GM18861 (cell line): ENCODE data around the gene DAB2.

Source experiments
- ATAC-seq: cut with Tn5 transposase; IDR thresholded peaks from one replicate; pipeline ENCODE4 v1.9.1; 2021; ENCODE audit not compliant: unreplicated experiment

The DAB2 gene

GRCh38 chr5:39394946-39395345, 29.8 kb downstream of the DAB2 start:
- no peak for ATAC-seq

GRCh38 chr5:39390945-39391344, 33.8 kb downstream of the DAB2 start:
- ATAC-seq = no peak

GRCh38 chr5:39387293-39387692, 37.5 kb downstream of the DAB2 start:
- no peak for ATAC-seq

GRCh38 chr5:39384271-39384670, 40.5 kb downstream of the DAB2 start:
- ATAC-seq = no peak

GRCh38 chr5:39381376-39381775, 43.4 kb downstream of the DAB2 start:
- ATAC-seq = no peak

- ATAC-seq = no peak
Measured at GRCh38 chr5:39379693-39380092, 45.1 kb downstream of the DAB2 start.

GRCh38 chr5:39377613-39378012, 47.2 kb downstream of the DAB2 start:
- ATAC-seq = no peak

- no peak for ATAC-seq
Measured at GRCh38 chr5:39376293-39376714, 48.5 kb downstream of the DAB2 start.

GRCh38 chr5:39373791-39374190, 51.0 kb downstream of the DAB2 start:
- ATAC-seq = no peak

GRCh38 chr5:39371367-39371635, 53.5 kb downstream of the DAB2 start:
- no peak for ATAC-seq

- no peak for ATAC-seq
Measured at GRCh38 chr5:39370555-39371366, 54.0 kb downstream of the DAB2 start.

- ATAC-seq = no peak
Measured at GRCh38 chr5:39369123-39369815, 55.5 kb downstream of the DAB2 start.

GRCh38 chr5:39368116-39368515, 56.7 kb downstream of the DAB2 start:
- no peak for ATAC-seq

- no peak for ATAC-seq
Measured at GRCh38 chr5:39367711-39368110, 57.1 kb downstream of the DAB2 start.

GRCh38 chr5:39364367-39364766, 60.4 kb downstream of the DAB2 start, which contains the start of gene C9:
Gene C9 (minus strand): TSS chr5:39364495. CDS start chr5:39364464, 31 bp downstream.
- no peak for ATAC-seq

GRCh38 chr5:39363217-39363616, 61.6 kb downstream of the DAB2 start:
- ATAC-seq = no peak

- ATAC-seq = no peak
Measured at GRCh38 chr5:39362646-39363045, 62.1 kb downstream of the DAB2 start.

GRCh38 chr5:39361306-39361705, 63.5 kb downstream of the DAB2 start:
- no peak for ATAC-seq

GRCh38 chr5:39360471-39361111, 64.2 kb downstream of the DAB2 start:
- no peak for ATAC-seq

- no peak for ATAC-seq
Measured at GRCh38 chr5:39356263-39356662, 68.5 kb downstream of the DAB2 start.

- no peak for ATAC-seq
Measured at GRCh38 chr5:39355324-39355723, 69.5 kb downstream of the DAB2 start.
